ENCODE results near the gene WAC.

DNA sequence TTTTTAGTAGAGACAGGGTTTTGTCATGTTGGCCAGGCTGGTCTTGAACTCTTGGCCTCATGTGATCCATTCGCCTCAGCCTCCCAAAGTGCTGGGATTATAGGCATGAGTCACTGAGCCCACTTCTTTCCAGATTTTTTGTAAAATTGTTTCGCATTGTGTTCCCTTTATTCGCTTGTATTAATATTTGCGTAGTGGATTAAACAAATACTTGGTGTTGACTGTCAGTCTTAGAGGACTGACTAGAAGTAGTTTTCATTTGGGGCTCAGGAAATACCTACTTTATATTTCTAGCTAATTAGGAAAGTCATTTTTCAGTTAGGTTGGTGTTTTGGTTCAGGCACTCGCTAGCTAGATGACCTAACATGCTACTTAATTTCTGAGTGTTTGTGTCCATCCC, 11.1 kb downstream of the WAC start:
- TF ChIP-seq, protein P1, sequence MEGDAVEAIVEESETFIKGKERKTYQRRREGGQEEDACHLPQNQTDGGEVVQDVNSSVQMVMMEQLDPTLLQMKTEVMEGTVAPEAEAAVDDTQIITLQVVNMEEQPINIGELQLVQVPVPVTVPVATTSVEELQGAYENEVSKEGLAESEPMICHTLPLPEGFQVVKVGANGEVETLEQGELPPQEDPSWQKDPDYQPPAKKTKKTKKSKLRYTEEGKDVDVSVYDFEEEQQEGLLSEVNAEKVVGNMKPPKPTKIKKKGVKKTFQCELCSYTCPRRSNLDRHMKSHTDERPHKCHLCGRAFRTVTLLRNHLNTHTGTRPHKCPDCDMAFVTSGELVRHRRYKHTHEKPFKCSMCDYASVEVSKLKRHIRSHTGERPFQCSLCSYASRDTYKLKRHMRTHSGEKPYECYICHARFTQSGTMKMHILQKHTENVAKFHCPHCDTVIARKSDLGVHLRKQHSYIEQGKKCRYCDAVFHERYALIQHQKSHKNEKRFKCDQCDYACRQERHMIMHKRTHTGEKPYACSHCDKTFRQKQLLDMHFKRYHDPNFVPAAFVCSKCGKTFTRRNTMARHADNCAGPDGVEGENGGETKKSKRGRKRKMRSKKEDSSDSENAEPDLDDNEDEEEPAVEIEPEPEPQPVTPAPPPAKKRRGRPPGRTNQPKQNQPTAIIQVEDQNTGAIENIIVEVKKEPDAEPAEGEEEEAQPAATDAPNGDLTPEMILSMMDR (IDR thresholded peaks at IDR 0.05) = no peak
- no peak for TF ChIP-seq POLR2A (IDR thresholded peaks at IDR 0.05)
